Measurements from ENCODE around the gene WNT5B. TPM values are rescaled to one million over a fixed set of nuclear protein-coding genes. Genes with fewer than 3 reads are reported as not detected.

The WNT5B gene
- total RNA-seq, 4 donors from 2014 or later = 11.7 to 34.1 (median 17.6) TPM

- Histone ChIP-seq H3K4me3 (no peak overlapping the region), H3K36me3 (no peaks in the 10 kb centered on the region), H3K27ac (no peak overlapping the region), H3K9me3 (no peaks in the 10 kb centered on the region), H3K4me1 (peaks cover 0 to 22% (median 8%) of the 10 kb centered on the region in 4 donors), H3K27me3 (no peaks in the 10 kb centered on the region)
- TF ChIP-seq EP300 (IDR thresholded peaks at IDR 0.05) = no peak
- no peak for TF ChIP-seq CTCF (IDR thresholded peaks at IDR 0.05)
- TF ChIP-seq POLR2A (IDR thresholded peaks at IDR 0.05) = no peak
- no peak for DNase-seq (ENCODE audit: low spot score in 2 of 2)
- WGBS, 2 donors = 93 to 96% methylated on average over 5 of the region's 5 CpGs
Observed at GRCh38 chr12:1688086-1688710, 59.2 kb downstream of the WNT5B start.

GRCh38 chr12:1690578-1691122 is 61.6 kb downstream of the WNT5B start, which contains the start of gene ADIPOR2:
Gene ADIPOR2, plus strand, starts transcription at chr12:1691070. Its CDS starts 63,274 bp downstream, at chr12:1754344.
- Histone ChIP-seq H3K27me3 (no peaks in the 10 kb centered on the region), H3K27ac (peak within 1 kb of the TSS; percentile 92 to 99 (median 98))

GRCh38 chr12:1691123-1692007 is 62.3 kb downstream of the WNT5B start:
- Histone ChIP-seq H3K4me3 (peak overlapping the region; percentile 66 to 99 (median 78)), H3K9me3 (no peaks in the 10 kb centered on the region), H3K4me1 (peaks cover 0 to 48% (median 12%) of the 10 kb centered on the region in 4 donors), H3K27me3 (no peaks in the 10 kb centered on the region), H3K36me3 (no peaks in the 10 kb centered on the region), H3K27ac (peak overlapping the region; percentile 92 to 99 (median 98))
- peak in 1 of 2 donors; percentile 19 for DNase-seq (ENCODE audit: low spot score in 2 of 2)
- no peak for TF ChIP-seq POLR2A (IDR thresholded peaks at IDR 0.05)
- TF ChIP-seq EP300 (IDR thresholded peaks at IDR 0.05) = no peak
- TF ChIP-seq CTCF (IDR thresholded peaks at IDR 0.05) = no peak
- WGBS, 2 donors = 0 to 1% methylated on average over 28 to 46 of the region's 56 CpGs

More at GRCh38 chr12:1690578-1691122, 61.6 kb downstream of the WNT5B start, which contains the start of gene ADIPOR2:
- TF ChIP-seq EP300 (IDR thresholded peaks at IDR 0.05) = peak; percentile 96 to 98
- TF ChIP-seq CTCF (IDR thresholded peaks at IDR 0.05) = peak in 1 of 5 experiments; percentile 33
- peak; percentile 90 to 96 for TF ChIP-seq POLR2A (IDR thresholded peaks at IDR 0.05)
- Histone ChIP-seq H3K36me3 (no peaks in the 10 kb centered on the region), H3K9me3 (no peaks in the 10 kb centered on the region), H3K4me1 (peaks cover 0 to 41% (median 12%) of the 10 kb centered on the region in 4 donors), H3K4me3 (peak within 1 kb of the TSS; percentile 66 to 99 (median 78))
- 0 to 1% methylated on average over 11 to 45 of the region's 59 CpGs for WGBS, 2 donors
- DNase-seq (ENCODE audit: low spot score in 2 of 2) = peak; percentile 88 to 89

- H3K4me3 ChIP-seq = peak overlapping the region; percentile 9 to 99 (median 72)
- H3K36me3 ChIP-seq = no peaks in the 10 kb centered on the region
- H3K27me3 ChIP-seq = no peaks in the 10 kb centered on the region
- no peak for DNase-seq (ENCODE audit: low spot score in 2 of 2)
- H3K27ac ChIP-seq = peak overlapping the region in 3 of 4 donors; percentile 98 to 99 (median 98)
- H3K9me3 ChIP-seq = no peaks in the 10 kb centered on the region
- H3K4me1 ChIP-seq = peaks cover 0 to 57% (median 12%) of the 10 kb centered on the region in 4 donors
- TF ChIP-seq CTCF (IDR thresholded peaks at IDR 0.05) = no peak
- no peak for TF ChIP-seq POLR2A (IDR thresholded peaks at IDR 0.05)
- TF ChIP-seq EP300 (IDR thresholded peaks at IDR 0.05) = no peak
- WGBS, 2 donors = 17 to 18% methylated on average over 4 of the region's 4 CpGs
Observed at GRCh38 chr12:1692226-1692625, 63.2 kb downstream of the WNT5B start.

Data from tibial nerve (tissue), 4 donors.